GM21447 (cell line): ENCODE data around the gene CCDC81.
"Not testable (repeated sequence)": the region's sequence is repeated elsewhere in the genome, so short reads cannot be mapped to it uniquely, and the experiment has no call there.

ENCODE experiments used
- ATAC-seq: cut with Tn5 transposase; IDR thresholded peaks from one replicate; pipeline ENCODE4 v1.9.1; 2021; ENCODE audit not compliant: unreplicated experiment

Gene CCDC81

GRCh38 chr11:86386746-86387145 is 12.1 kb downstream of the CCDC81 start:
- no peak for ATAC-seq

- ATAC-seq, result no peak
Measured at GRCh38 chr11:86388198-86388597, 13.5 kb downstream of the CCDC81 start.

GRCh38 chr11:86390487-86390886 is 15.8 kb downstream of the CCDC81 start:
- ATAC-seq, result no peak

- ATAC-seq, result no peak
Measured at GRCh38 chr11:86395061-86395551, 20.4 kb downstream of the CCDC81 start.

GRCh38 chr11:86396396-86396795 is 21.7 kb downstream of the CCDC81 start:
- ATAC-seq, result no peak

- ATAC-seq, result no peak
Measured at GRCh38 chr11:86397351-86397750, 22.7 kb downstream of the CCDC81 start.

GRCh38 chr11:86398106-86398505 is 23.4 kb downstream of the CCDC81 start:
- no peak for ATAC-seq

- no peak for ATAC-seq
Measured at GRCh38 chr11:86403458-86403857, 28.8 kb downstream of the CCDC81 start.

- ATAC-seq, result no peak
Measured at GRCh38 chr11:86408845-86409244, 34.2 kb downstream of the CCDC81 start.

- ATAC-seq, result no peak
Measured at GRCh38 chr11:86414032-86414431, 39.3 kb downstream of the CCDC81 start.

GRCh38 chr11:86415026-86415425 is 40.3 kb downstream of the CCDC81 start:
- no peak for ATAC-seq

GRCh38 chr11:86416494-86416893 is 41.8 kb downstream of the CCDC81 start:
- no peak for ATAC-seq

- not testable (repeated sequence) for ATAC-seq
Measured at GRCh38 chr11:86416951-86417350, 42.3 kb downstream of the CCDC81 start.

- no peak for ATAC-seq
Measured at GRCh38 chr11:86418106-86418505, 43.4 kb downstream of the CCDC81 start.

- no peak for ATAC-seq
Measured at GRCh38 chr11:86418513-86418912, 43.8 kb downstream of the CCDC81 start.

- no peak for ATAC-seq
Measured at GRCh38 chr11:86418917-86419316, 44.2 kb downstream of the CCDC81 start.

GRCh38 chr11:86421946-86422345 is 47.3 kb downstream of the CCDC81 start:
- no peak for ATAC-seq

- ATAC-seq, result no peak
Measured at GRCh38 chr11:86422371-86422770, 47.7 kb downstream of the CCDC81 start.

GRCh38 chr11:86423488-86423887 is 48.8 kb downstream of the CCDC81 start:
- ATAC-seq, result not testable (repeated sequence)

- ATAC-seq, result no peak
Measured at GRCh38 chr11:86427441-86427840, 52.8 kb downstream of the CCDC81 start.

- ATAC-seq, result no peak
Measured at GRCh38 chr11:86431258-86431657, 56.6 kb downstream of the CCDC81 start.

GRCh38 chr11:86433361-86434095 is 58.8 kb downstream of the CCDC81 start:
- not testable (repeated sequence) for ATAC-seq

GRCh38 chr11:86435711-86436110 is 61.0 kb downstream of the CCDC81 start:
- no peak for ATAC-seq
